Hematopoietic multipotent progenitor cell treated with erythropoietin and hydrocortisone succinate and interleukin-3 and kit ligand, for 4 days (in vitro differentiated cells): Measurements from ENCODE around the gene PRTFDC1.

Experiments used
- DNase-seq: peaks from one replicate; pipeline ENCODE4 v3.0.0-alpha.2; 2015

PRTFDC1 gene

GRCh38 chr10:24840784-24841183 lies 111.6 kb downstream of the PRTFDC1 start:
- DNase-seq = no peak

DNA sequence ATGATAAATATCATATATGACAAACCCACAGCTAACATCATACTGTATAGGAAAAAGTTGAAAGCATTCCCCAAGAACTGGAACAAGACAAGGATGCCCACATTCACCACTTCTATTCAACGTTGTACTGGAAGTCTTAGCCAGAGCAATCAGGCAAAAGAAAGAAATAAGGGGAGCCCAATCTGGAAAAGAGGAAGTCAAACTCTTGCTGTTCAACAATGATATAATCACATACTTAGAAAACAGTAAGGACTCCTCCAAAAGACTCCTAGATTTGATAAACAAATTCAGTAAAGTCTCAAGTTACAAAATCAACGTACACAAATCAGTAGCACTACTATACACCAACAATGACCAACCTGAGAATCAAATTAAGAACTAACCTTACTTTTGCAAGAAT lies 114.6 kb downstream of the PRTFDC1 start:
- peak; percentile 59 for DNase-seq

DNA sequence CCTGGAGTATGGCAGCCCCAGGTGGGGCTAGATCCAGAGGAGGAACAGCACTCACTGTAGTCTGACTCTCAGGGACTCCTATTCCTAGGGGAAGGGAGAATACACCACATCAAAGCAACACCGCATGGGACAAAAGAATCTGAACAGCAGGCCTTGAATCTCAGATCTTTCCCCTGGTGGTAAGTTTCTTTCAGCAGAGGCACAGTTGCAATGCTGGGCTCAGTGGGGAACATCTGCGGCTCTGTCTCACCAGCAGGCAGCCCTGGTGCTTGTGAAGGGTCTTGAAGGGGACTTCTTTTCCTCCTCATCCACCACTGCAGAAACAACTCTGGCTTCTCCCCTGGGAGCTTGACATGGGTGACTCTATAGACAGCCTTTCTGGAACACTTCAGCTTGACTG lies 117.5 kb downstream of the PRTFDC1 start:
- DNase-seq = no peak

- DNase-seq = peak; percentile 25
Measured at GRCh38 chr10:24826009-24826408, 126.4 kb downstream of the PRTFDC1 start.

- peak; percentile 55 for DNase-seq
Measured at GRCh38 chr10:24825551-24825950, 126.9 kb downstream of the PRTFDC1 start.

DNA sequence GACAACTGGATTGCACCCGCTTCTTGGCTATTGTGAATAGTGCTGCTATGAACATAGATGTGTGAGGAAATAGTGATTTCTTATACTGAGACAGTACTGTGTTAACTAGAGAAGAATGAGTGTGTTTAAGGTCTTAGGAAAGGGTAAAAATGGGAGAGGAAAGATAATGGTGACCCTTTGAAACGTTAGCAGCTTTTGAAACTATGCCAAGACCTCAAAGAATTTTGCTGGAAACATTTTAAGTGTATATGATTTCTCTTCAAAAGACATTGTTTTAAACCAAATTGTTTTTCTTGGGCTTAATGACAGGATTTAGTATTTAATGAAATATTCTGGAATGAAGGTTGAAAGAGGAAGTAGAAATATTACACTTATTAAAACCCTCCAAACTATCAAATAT lies 127.9 kb downstream of the PRTFDC1 start:
- no peak for DNase-seq

- DNase-seq = no peak
Measured at GRCh38 chr10:24824124-24824523, 128.3 kb downstream of the PRTFDC1 start.

- DNase-seq = no peak
Measured at GRCh38 chr10:24822590-24822989, 129.8 kb downstream of the PRTFDC1 start.

- DNase-seq = no peak
Measured at GRCh38 chr10:24821986-24822385, 130.4 kb downstream of the PRTFDC1 start.

- DNase-seq = no peak
Measured at GRCh38 chr10:24816868-24817396, 135.5 kb downstream of the PRTFDC1 start.

DNA sequence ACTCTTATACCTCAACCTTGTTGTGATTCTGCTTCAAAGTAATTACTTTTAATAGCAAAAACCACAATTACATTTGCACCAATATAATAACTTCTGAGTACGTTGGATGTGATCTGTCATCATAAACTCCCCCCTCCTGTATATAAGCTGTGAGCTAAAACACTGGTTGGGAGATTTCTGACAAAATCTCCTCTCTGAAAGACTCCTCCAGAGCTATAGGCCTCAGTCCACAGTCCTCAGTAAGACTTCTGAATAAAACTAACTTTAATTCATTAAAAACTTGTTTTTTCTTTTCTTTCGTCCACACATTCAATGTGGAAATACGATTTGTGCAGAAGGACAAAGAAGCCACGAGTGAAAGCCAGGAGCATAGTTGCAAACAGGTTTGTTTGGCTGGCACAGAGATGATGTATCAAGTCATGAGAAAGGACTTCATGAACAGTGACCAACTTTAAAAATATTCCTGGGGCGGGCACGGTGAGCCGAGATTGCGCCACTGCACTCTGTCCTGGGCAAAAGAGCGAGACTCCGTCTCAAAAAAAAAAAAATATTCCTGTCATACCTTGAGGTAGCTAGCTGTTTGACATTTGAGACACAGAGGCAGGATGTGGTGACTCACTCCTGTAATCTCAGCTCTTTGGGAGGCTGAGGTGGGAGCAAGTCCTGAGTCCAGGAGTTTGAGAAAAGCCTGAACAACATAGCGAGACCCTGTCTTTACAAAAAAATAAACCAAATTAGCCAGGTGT lies 137.7 kb downstream of the PRTFDC1 start:
- no peak for DNase-seq

GRCh38 chr10:24813856-24814255 lies 138.6 kb downstream of the PRTFDC1 start:
- DNase-seq = no peak

DNA sequence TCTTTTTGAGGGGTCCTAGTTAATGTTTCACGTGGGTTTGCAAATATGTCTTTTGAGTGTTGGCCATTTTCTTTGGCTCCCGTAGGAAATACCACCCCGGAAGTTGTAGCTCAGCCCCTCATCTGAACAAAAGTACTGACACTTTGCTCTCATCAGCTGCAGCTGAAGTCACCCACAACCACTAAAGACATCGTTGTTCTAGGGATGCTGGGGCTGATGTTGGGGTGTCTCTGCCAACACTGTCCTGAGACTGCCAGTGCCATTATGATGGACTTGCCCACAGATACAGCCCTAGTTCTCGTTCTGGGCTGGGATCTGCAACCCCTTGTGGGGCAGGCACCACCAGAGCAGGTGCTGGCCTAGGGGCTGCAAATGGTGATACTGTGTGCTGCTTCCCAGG lies 146.1 kb downstream of the PRTFDC1 start:
- DNase-seq = no peak

GRCh38 chr10:24804956-24805355 lies 147.4 kb downstream of the PRTFDC1 start:
- DNase-seq = no peak

- no peak for DNase-seq
Measured at GRCh38 chr10:24804392-24804791, 148.0 kb downstream of the PRTFDC1 start.

- no peak for DNase-seq
Measured at GRCh38 chr10:24802378-24802777, 150.0 kb downstream of the PRTFDC1 start.

DNA sequence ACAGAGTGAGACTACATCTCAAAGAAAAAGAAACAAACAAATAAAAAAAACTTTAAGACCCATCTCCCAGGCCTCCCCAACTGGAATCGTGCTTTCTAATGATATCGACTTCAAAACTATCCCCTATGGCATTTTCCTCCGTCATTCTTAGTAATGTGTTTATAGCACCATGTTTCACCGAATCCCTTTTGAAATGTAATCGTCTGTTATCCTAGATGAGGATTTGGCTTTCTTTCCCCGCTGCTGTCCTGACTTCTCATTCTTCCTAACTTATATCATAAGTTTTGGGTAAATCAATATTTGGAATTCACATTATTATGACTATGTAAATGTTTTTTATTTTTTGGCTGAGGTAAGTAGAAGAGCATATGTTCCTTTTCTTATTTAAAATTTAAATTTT lies 151.5 kb downstream of the PRTFDC1 start:
- no peak for DNase-seq
